ENCODE data around the gene ANP32A. TPM values are rescaled to one million over a fixed set of nuclear protein-coding genes. Genes with fewer than 3 reads are reported as not detected.

Gene ANP32A
- total RNA-seq, 1 experiment from 2014 or later = 232 TPM

DNA sequence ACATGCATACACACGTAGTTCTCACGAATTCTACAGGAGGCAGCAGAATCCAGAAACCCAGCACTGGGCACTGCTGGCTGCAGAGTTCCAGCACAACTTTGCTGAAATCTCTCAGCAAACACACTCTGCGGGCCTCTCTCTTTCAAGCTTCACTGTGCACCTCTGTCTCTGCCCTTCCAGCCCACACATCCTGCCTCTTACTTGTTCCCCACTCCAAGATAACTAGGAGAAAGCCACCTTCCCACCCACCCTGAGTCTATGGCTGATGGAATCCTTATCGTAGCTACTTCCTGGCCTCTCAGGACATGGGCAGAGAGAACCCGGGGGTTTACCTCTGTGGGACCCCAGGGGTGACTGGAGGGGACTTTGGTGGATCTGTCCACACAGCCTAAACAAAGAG is 11.9 kb downstream of the ANP32A start (continued):
- TF ChIP-seq RELA (CRISPR knock-in tag; IDR thresholded peaks at IDR 0.05; ENCODE audit: borderline replicate concordance) (no peak), TEAD4 (CRISPR knock-in tag; IDR thresholded peaks at IDR 0.05) (no peak), IRF1 (CRISPR knock-in tag; IDR thresholded peaks at IDR 0.05) (no peak), TCF7 (CRISPR knock-in tag; IDR thresholded peaks at IDR 0.05; ENCODE audit: low read depth) (no peak), ZNF423 (CRISPR knock-in tag; IDR thresholded peaks at IDR 0.05) (no peak), FOXP4 (CRISPR knock-in tag; IDR thresholded peaks at IDR 0.05) (no peak), CDX4 (CRISPR knock-in tag; IDR thresholded peaks at IDR 0.05; ENCODE audit: borderline replicate concordance) (no peak)
- TF ChIP-seq, protein P1, sequence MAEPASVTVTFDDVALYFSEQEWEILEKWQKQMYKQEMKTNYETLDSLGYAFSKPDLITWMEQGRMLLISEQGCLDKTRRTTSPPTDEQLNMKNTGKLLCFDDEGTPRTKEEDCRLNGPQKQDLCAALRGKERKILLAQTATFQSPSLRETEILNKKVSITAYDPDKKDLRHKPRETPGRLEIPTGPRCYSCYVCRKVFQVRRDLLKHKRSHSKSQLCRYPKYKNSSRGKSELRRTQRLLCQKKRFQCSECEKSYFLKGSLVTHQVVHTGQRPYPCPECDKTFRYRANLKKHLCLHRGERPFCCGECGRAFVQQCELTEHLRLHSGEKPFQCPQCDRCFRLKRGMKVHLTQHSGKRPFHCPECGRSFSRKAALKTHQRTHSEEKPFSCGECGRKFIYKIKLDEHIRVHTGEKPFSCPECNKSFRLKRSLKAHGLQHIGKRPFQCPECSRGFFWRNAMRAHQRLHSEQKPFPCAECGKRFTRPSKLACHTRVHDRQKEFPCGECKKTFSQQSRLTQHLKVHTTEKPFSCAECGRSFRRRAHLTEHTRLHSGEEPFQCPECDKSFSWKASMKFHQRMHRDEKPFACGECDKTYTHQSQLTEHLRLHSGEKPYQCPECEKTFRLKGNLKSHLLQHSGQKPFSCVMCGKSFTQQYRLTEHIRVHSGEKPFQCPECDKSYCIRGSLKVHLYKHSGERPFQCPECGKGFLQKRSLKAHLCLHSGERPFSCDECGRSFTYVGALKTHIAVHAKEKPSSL (CRISPR knock-in tag; conservative IDR thresholded peaks at IDR 0.05) = no peak
- TF ChIP-seq, protein P2, sequence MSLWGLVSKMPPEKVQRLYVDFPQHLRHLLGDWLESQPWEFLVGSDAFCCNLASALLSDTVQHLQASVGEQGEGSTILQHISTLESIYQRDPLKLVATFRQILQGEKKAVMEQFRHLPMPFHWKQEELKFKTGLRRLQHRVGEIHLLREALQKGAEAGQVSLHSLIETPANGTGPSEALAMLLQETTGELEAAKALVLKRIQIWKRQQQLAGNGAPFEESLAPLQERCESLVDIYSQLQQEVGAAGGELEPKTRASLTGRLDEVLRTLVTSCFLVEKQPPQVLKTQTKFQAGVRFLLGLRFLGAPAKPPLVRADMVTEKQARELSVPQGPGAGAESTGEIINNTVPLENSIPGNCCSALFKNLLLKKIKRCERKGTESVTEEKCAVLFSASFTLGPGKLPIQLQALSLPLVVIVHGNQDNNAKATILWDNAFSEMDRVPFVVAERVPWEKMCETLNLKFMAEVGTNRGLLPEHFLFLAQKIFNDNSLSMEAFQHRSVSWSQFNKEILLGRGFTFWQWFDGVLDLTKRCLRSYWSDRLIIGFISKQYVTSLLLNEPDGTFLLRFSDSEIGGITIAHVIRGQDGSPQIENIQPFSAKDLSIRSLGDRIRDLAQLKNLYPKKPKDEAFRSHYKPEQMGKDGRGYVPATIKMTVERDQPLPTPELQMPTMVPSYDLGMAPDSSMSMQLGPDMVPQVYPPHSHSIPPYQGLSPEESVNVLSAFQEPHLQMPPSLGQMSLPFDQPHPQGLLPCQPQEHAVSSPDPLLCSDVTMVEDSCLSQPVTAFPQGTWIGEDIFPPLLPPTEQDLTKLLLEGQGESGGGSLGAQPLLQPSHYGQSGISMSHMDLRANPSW (CRISPR knock-in tag; conservative IDR thresholded peaks at IDR 0.05; ENCODE audit: low read depth) = no peak

DNA sequence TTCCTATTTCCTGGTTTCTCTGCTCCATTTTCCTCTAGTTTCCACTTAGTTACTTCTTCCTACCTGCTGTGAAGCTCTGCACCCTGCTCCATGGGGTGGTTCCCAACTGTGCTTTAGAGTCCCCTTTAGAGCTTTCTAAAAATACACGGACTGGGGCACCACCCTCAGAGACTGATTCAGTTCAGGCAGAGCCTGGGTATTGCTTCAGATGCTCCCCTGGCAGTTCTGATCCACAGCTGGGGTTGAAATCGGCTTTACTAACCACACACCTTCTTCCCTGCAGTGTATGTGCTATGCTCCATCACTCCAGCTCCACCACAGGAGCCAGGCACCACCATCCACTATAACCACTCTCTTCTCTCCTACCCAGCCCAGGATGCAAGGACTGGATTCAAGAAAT is 12.6 kb downstream of the ANP32A start:
- peak overlapping the region; percentile 9; the same call in 1 of the 2 replicates for H3K27ac Mint-ChIP-seq
- POLR2A ChIA-PET = interaction anchor here (0.6 to 1.6 kb wide), 4 partner anchors 9 to 17 kb away, joined by 3 to 7 read pairs (median 4); no protein-coding TSS in a partner anchor
- no peaks in the 10 kb centered on the region for H3K9me3 Mint-ChIP-seq
- DNase-seq (ENCODE audit: low spot score) (no peak), ATAC-seq (no peak)
- TF ChIP-seq, protein P3, sequence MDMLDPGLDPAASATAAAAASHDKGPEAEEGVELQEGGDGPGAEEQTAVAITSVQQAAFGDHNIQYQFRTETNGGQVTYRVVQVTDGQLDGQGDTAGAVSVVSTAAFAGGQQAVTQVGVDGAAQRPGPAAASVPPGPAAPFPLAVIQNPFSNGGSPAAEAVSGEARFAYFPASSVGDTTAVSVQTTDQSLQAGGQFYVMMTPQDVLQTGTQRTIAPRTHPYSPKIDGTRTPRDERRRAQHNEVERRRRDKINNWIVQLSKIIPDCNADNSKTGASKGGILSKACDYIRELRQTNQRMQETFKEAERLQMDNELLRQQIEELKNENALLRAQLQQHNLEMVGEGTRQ (CRISPR knock-in tag; IDR thresholded peaks at IDR 0.05) = no peak
- TF ChIP-seq ZNF512 (CRISPR knock-in tag; IDR thresholded peaks at IDR 0.05; ENCODE audit: borderline replicate concordance) (no peak), PREB (CRISPR knock-in tag; IDR thresholded peaks at IDR 0.05; ENCODE audit: borderline replicate concordance) (no peak), CREM (CRISPR knock-in tag; IDR thresholded peaks at IDR 0.05) (no peak), ZNF317 (CRISPR knock-in tag; IDR thresholded peaks at IDR 0.05; ENCODE audit: borderline replicate concordance, low read depth) (no peak), HMGXB4 (CRISPR knock-in tag; IDR thresholded peaks at IDR 0.05) (no peak), PRRX2 (CRISPR knock-in tag; IDR thresholded peaks at IDR 0.05) (no peak), FOXJ3 (CRISPR knock-in tag; IDR thresholded peaks at IDR 0.05; ENCODE audit: borderline replicate concordance) (no peak), NFYB (CRISPR knock-in tag; conservative IDR thresholded peaks at IDR 0.05; ENCODE audit: low read depth) (no peak), NFE2L1 (CRISPR knock-in tag; IDR thresholded peaks at IDR 0.05) (no peak), SP1 (CRISPR knock-in tag; conservative IDR thresholded peaks at IDR 0.05) (no peak), IRF1 (CRISPR knock-in tag; IDR thresholded peaks at IDR 0.05) (no peak), SOX15 (CRISPR knock-in tag; IDR thresholded peaks at IDR 0.05) (no peak)
- CTCF ChIA-PET = interaction anchor here (0.6 to 2.3 kb wide), 5 partner anchors 13 to 502 kb away, joined by 3 to 15 read pairs (median 4); no protein-coding TSS in a partner anchor
- H3K4me3 Mint-ChIP-seq = no peak overlapping the region; the same call in 1 of the 2 replicates
- no peaks in the 10 kb centered on the region for H3K27me3 Mint-ChIP-seq (ENCODE audit: low read depth)
- H3K4me1 Mint-ChIP-seq = peaks cover 63% of the 10 kb centered on the region
- H3K36me3 Mint-ChIP-seq = no peaks in the 10 kb centered on the region
